A673 (cell line): ENCODE data around the gene ZNF775.

Experiments used
- CTCF ChIP-seq: fragments of 300-800, 200-600 bp; sonication (generic); conservative IDR thresholded peaks from 2 replicates; pipeline ENCODE4 v1.5.1; 2017; ENCODE audit warnings: low read depth, mild to moderate bottlenecking, antibody characterized with exemption, low read length, moderate library complexity, mixed read lengths
- EZH2 ChIP-seq: fragments of 200-600 bp; sonication (generic); IDR thresholded peaks from 2 replicates; pipeline ENCODE4 v1.6.1; 2017; ENCODE audit warnings: borderline replicate concordance, low read depth, mild to moderate bottlenecking, mixed read lengths, antibody characterized with exemption, low read length; ENCODE audit not compliant: poor library complexity, severe bottlenecking

- TF ChIP-seq EZH2 = no peak
- no peak for TF ChIP-seq CTCF
Measured at GRCh38 chr7:150382123-150382843, 3.2 kb downstream of the ZNF775 start.
